GM12878 (cell line): ENCODE data around the gene TTC9B. TPM values are rescaled to one million over a fixed set of nuclear protein-coding genes. Genes with fewer than 3 reads are reported as not detected.

Experiments
- ATAC-seq: fragments of 200-7000 bp; cut with Tn5 transposase; 3 replicates; pipeline ENCODE4 v1.9.1; 2020; ENCODE audit warnings: mild to moderate bottlenecking, moderate library complexity
- BruUV-seq: library from RNA; stranded (reverse); fragments of 400-500 nt; replicated peaks from 2 replicates; lab custom pipeline; 2021; lab: Mats Ljungman, UMichigan
- CTCF ChIA-PET: fragments of 300-600 bp; sonication (Branson Sonifier 250); formaldehyde crosslinking; extraction: SDS; loops from one replicate; lab custom pipeline; 2021; ENCODE audit warnings: inconsistent platforms; lab: Yijun Ruan, JAX
- POLR2A ChIA-PET: fragments of 350-600 bp; formaldehyde crosslinking; extraction: SDS; loops from one replicate; lab custom pipeline; 2021; ENCODE audit warnings: inconsistent platforms; lab: Charles Lee
- RAD21 ChIA-PET: fragments of 300-600 bp; sonication (Branson Sonifier 250); formaldehyde crosslinking; loops from one replicate; lab custom pipeline; 2023; ENCODE audit warnings: antibody characterized with exemption; ENCODE audit not compliant: unreplicated experiment; lab: Charles Lee
- SMC1A ChIA-PET: fragments of 300-600 bp; sonication (Branson Sonifier 250); formaldehyde crosslinking; loops from one replicate; lab custom pipeline; 2023; ENCODE audit not compliant: unreplicated experiment, uncharacterized antibody; lab: Charles Lee
- DNase-seq: peaks from one replicate; pipeline ENCODE4 v3.0.0-alpha.2; 2011; ENCODE audit warnings: low read depth, low spot score
- FAIRE-seq: peaks from 3 replicates; lab custom pipeline; 2011; peaks lifted over from hg19 to GRCh38; lab: Jason Lieb, UNC
- H2AFZ ChIP-seq: 2 replicates; pipeline ENCODE4 v1.6.0; 2011; ENCODE audit warnings: low read depth, low read length, control low read depth; ENCODE audit not compliant: control insufficient read depth
- H3K27ac ChIP-seq: 2 replicates; pipeline ENCODE4 v1.5.1; 2011; ENCODE audit warnings: control low read depth; ENCODE audit not compliant: control insufficient read depth, insufficient read depth
- H3K27me3 ChIP-seq, 2 experiments: replicated peaks in 1 of 2; 2 replicates each; pipeline versions ENCODE4 v1.6.0 to v1.6.1; 2011; ENCODE audit warnings: low read length in 1 of 2; ENCODE audit not compliant: control insufficient read depth in 2 of 2, insufficient read depth in 2 of 2
- H3K36me3 ChIP-seq, 2 experiments: 2 replicates each; pipeline ENCODE4 v1.5.1; 2011; ENCODE audit warnings: low read length in 1 of 2; ENCODE audit not compliant: control insufficient read depth in 2 of 2, insufficient read depth in 2 of 2
- H3K4me1 ChIP-seq: 2 replicates; pipeline ENCODE4 v1.6.1; 2011; ENCODE audit warnings: mild to moderate bottlenecking, low read length, moderate library complexity, mixed read lengths; ENCODE audit not compliant: control insufficient read depth, insufficient read depth
- H3K4me2 ChIP-seq: 2 replicates; pipeline ENCODE4 v1.6.0; 2011; ENCODE audit warnings: control low read depth; ENCODE audit not compliant: control insufficient read depth, insufficient read depth
- H3K4me3 ChIP-seq: fragments of 200-600 bp; sonication (generic); 2 replicates; pipeline ENCODE4 v1.5.1; 2016
- H3K79me2 ChIP-seq: 2 replicates; pipeline ENCODE4 v1.6.0; 2011; ENCODE audit warnings: low read length; ENCODE audit not compliant: control insufficient read depth, insufficient read depth
- H3K9ac ChIP-seq: 2 replicates; pipeline ENCODE4 v1.8.0; 2011; ENCODE audit warnings: low read length, control low read depth, mixed read lengths; ENCODE audit not compliant: control insufficient read depth, insufficient read depth
- H3K9me3 ChIP-seq: replicated peaks from 3 replicates; pipeline ENCODE4 v1.5.1; 2011; ENCODE audit warnings: mild to moderate bottlenecking, low read length; ENCODE audit not compliant: control insufficient read depth, insufficient read depth
- H4K20me1 ChIP-seq: 2 replicates; pipeline ENCODE4 v1.6.0; 2011; ENCODE audit not compliant: control insufficient read depth, insufficient read depth
- BCL11A ChIP-seq: IDR thresholded peaks from 2 replicates; pipeline ENCODE4 v1.6.1; 2011; ENCODE audit warnings: low read depth, low read length
- CREB1 ChIP-seq: IDR thresholded peaks from 2 replicates; pipeline ENCODE4 v1.6.1; 2012; ENCODE audit warnings: low read depth, mild to moderate bottlenecking, inconsistent platforms
- HDAC2 ChIP-seq: fragments of 200-600 bp; sonication (generic); IDR thresholded peaks from 2 replicates; pipeline ENCODE4 v1.6.1; 2017
- HDAC6 ChIP-seq: fragments of 200-600 bp; sonication (generic); IDR thresholded peaks from one replicate; pipeline ENCODE4 v1.8.0; 2017; ENCODE audit warnings: antibody characterized with exemption; ENCODE audit not compliant: unreplicated experiment
- IRF4 ChIP-seq: IDR thresholded peaks from 2 replicates; pipeline ENCODE4 v1.6.1; 2011; ENCODE audit warnings: low read depth, low read length
- KDM1A ChIP-seq: fragments of 200-600 bp; sonication (generic); IDR thresholded peaks from 2 replicates; pipeline ENCODE4 v1.6.1; 2016; ENCODE audit warnings: borderline replicate concordance
- MTA2 ChIP-seq: fragments of 450-650 bp; IDR thresholded peaks from 2 replicates; pipeline ENCODE4 v1.6.1; 2016; ENCODE audit warnings: low read depth, mild to moderate bottlenecking, moderate library complexity
- NFIC ChIP-seq: IDR thresholded peaks from 2 replicates; pipeline ENCODE4 v1.6.1; 2012; ENCODE audit warnings: low read depth, mild to moderate bottlenecking, inconsistent platforms, low read length, moderate library complexity
- NR2C2 ChIP-seq: IDR thresholded peaks from 2 replicates; pipeline ENCODE4 v1.6.1; 2011; ENCODE audit warnings: borderline replicate concordance, low read depth; ENCODE audit not compliant: control insufficient read depth, insufficient read length
- PAX8 ChIP-seq: fragments of 450-650 bp; IDR thresholded peaks from 2 replicates; pipeline ENCODE4 v1.6.1; 2017; ENCODE audit warnings: mild to moderate bottlenecking, moderate library complexity
- POLR2A ChIP-seq: IDR thresholded peaks from 2 replicates; pipeline ENCODE4 v1.6.1; 2011; ENCODE audit warnings: low read depth, mild to moderate bottlenecking, low read length
- RFX5 ChIP-seq: IDR thresholded peaks from 2 replicates; pipeline ENCODE4 v1.6.1; 2011; ENCODE audit warnings: low read depth, low read length, improper control_type of control experiment
- SIN3A ChIP-seq: IDR thresholded peaks from 2 replicates; pipeline ENCODE4 v1.6.1; 2012; ENCODE audit warnings: low read depth, low read length, improper control_type of control experiment
- SMAD1 ChIP-seq: fragments of 450-650 bp; IDR thresholded peaks from 2 replicates; pipeline ENCODE4 v1.6.1; 2018; ENCODE audit warnings: mild to moderate bottlenecking, low read depth; ENCODE audit not compliant: partially characterized antibody
- SREBF1 ChIP-seq: IDR thresholded peaks from 2 replicates; pipeline ENCODE4 v1.6.1; 2012; ENCODE audit warnings: mild to moderate bottlenecking, low read length
- WGBS: methylation state at CpG from one replicate; pipeline ENCODE4 v1.1.6; 2016; ENCODE audit warnings: low lambda C conversion rate; ENCODE audit not compliant: insufficient replicate concordance, insufficient coverage; ENCODE audit errors: missing lambda C conversion rate; 5-methylcytosine and 5-hydroxymethylcytosine counted together
- in situ Hi-C: fragments of 300-500 bp; cut with MboI; formaldehyde crosslinking; loops from 9 replicates; pipeline ENCODE4 v1.14.3; 2018; ENCODE audit warnings: mixed read lengths
- intact Hi-C: fragments of 100-400 bp; cut with micrococcal nuclease; formaldehyde crosslinking; loops from one replicate; pipeline ENCODE4 v1.14.2; 2022; ENCODE audit not compliant: unreplicated experiment
- polyA plus RNA-seq, 11 experiments: library from polyadenylated mRNA; depleted of rRNA in 4 of 11; unstranded in 6 of 11; stranded (reverse) in 5 of 11; fragments of >200 nt; fragmentation: Nextera tagmentation in 4 of 11; fragmentation: Illumina TruSeq in 1 of 11; extraction: Ambion mirVana in 4 of 11; extraction: Trizol in 1 of 11; gene quantifications; 1 replicate in 1 of 11; 2 replicates in 10 of 11; pipeline versions ENCODE4 v1.2.1 to v1.2.3, GENCODE V29; 2011 to 2016; ENCODE audit warnings: inconsistent platforms in 2 of 11, missing spikeins in 2 of 11, low read depth in 1 of 11
- total RNA-seq, 4 experiments: library from RNA; depleted of rRNA in 3 of 4; stranded (reverse); fragments of >200 nt in 3 of 4; fragmentation: Illumina TruSeq in 1 of 4; extraction: Trizol in 1 of 4; gene quantifications; 2 replicates each; pipeline versions ENCODE4 v1.2.1 to v1.2.3, GENCODE V29; 2013 to 2021
- TF ChIP-seq, protein P1 (sequence below): fragments of 450-650 bp; IDR thresholded peaks from 2 replicates; pipeline ENCODE4 v1.6.1; 2017; ENCODE audit warnings: borderline replicate concordance

Gene TTC9B
- total and polyA plus RNA-seq, 10 of the 15 experiments (the other 5 are each of a cell fraction or from before 2014, with no cell fraction given) = 0.04 to 0.14 (median 0.10) TPM; not detected in 7

DNA sequence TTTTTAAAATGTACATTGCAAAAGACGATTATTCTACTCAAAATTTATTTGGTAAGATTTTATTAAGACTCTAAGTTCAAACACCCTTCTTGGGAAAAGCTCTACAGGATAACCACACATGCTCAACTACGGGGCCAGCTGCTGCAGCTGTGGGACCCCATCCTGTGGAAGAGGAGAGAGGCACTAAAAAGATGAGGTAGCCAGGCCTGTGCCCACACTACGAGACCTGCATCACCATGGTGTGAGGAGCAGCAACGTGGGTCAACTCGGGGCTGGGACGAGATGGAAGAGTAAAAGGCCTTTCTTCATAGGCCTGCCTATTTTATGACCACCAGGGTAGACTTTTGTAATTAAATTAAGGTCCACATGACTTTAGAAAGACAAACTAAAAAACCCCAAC is 12.9 kb upstream of the TTC9B start:
- TSS peak; percentile 31 for BruUV-seq
- ChIA-PET SMC1A (no interaction called here), POLR2A (interaction anchor here (0.7 kb wide), 1 partner anchor 293 kb away, joined by 3 read pairs; no protein-coding TSS in a partner anchor), RAD21 (no interaction called here), CTCF (interaction anchor here (1.2 kb wide), 1 partner anchor 91 kb away, joined by 4 read pairs; no protein-coding TSS in a partner anchor)
- intact Hi-C loops = no loop called here
- Histone ChIP-seq H3K9ac (no peak overlapping the region), H3K4me1 (no peaks in the 10 kb centered on the region), H3K9me3 (no peaks in the 10 kb centered on the region), H2AFZ (no peak overlapping the region), H3K4me3 (no peak overlapping the region), H3K27ac (no peak overlapping the region), H3K27me3 (peaks cover 0 to 7% of the 10 kb centered on the region in 2 experiments; a peak in 3 of 4 replicates), H3K79me2 (no peaks in the 10 kb centered on the region), H3K36me3 (peaks cover 5 to 16% of the 10 kb centered on the region in 2 experiments; a peak in 3 of 4 replicates), H4K20me1 (no peaks in the 10 kb centered on the region), H3K4me2 (no peak overlapping the region)
- 85% methylated on average over 6 of the region's 6 CpGs for WGBS
- in situ Hi-C loops = no loop called here
- FAIRE-seq (no peak), DNase-seq (no peak), ATAC-seq (no peak)
- TF ChIP-seq POLR2A (peak; percentile 23; the same call in 1 of the 2 replicates), NR2C2 (no peak), IRF4 (no peak)

DNA sequence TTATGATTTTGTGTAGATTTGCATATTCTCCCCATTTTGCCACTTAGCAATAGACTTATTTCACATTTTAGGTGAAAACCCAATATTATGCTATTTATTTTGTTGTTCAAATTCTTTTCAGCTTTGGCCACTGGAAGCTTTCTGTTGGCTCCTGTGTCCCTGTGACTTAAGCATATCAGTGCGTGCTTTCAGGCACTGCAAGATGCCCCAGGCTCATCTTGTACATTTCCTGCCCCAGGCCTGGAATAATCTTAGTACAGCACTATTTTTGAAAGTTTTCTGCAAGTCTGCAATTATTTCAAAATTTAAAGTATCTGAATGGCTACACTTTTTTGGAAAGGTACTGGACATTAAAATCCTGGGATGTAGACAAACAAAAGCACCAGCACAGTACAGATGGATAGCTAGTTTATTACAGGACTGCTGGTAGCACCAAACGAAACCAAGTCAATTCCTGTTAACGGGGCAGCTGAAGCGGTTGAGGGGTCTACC is 11.8 kb upstream of the TTC9B start:
- H3K9me3 ChIP-seq = no peaks in the 10 kb centered on the region
- H3K79me2 ChIP-seq = no peaks in the 10 kb centered on the region
- in situ Hi-C loops (no loop called here), intact Hi-C loops (no loop called here)
- peaks cover 1 to 12% of the 10 kb centered on the region in 2 experiments; a peak in 3 of 4 replicates for H3K27me3 ChIP-seq
- POLR2A ChIA-PET = no interaction called here
- H3K36me3 ChIP-seq = peaks cover 0 to 5% of the 10 kb centered on the region in 2 experiments; a peak in 2 of 4 replicates
- no peaks in the 10 kb centered on the region for H3K4me1 ChIP-seq
- H3K4me2 ChIP-seq = no peak overlapping the region
- WGBS = 69% methylated on average over 4 of the region's 4 CpGs
- BruUV-seq = no TSS peak
- H4K20me1 ChIP-seq = no peaks in the 10 kb centered on the region
- H2AFZ ChIP-seq = no peak overlapping the region
- RAD21 ChIA-PET = no interaction called here
- CTCF ChIA-PET = no interaction called here
- DNase-seq = no peak
- no peak for FAIRE-seq
- SMC1A ChIA-PET = no interaction called here
- H3K9ac ChIP-seq = no peak overlapping the region
- H3K27ac ChIP-seq = no peak overlapping the region
- H3K4me3 ChIP-seq = no peak overlapping the region
- ATAC-seq = no peak
- no peak for TF ChIP-seq CREB1
- no peak for TF ChIP-seq MTA2
- no peak for TF ChIP-seq RFX5
- TF ChIP-seq NFIC = no peak
- TF ChIP-seq SIN3A = no peak
- TF ChIP-seq SREBF1 = no peak
- TF ChIP-seq BCL11A = no peak
- no peak for TF ChIP-seq SMAD1
- no peak for TF ChIP-seq PAX8
- TF ChIP-seq, protein P1, sequence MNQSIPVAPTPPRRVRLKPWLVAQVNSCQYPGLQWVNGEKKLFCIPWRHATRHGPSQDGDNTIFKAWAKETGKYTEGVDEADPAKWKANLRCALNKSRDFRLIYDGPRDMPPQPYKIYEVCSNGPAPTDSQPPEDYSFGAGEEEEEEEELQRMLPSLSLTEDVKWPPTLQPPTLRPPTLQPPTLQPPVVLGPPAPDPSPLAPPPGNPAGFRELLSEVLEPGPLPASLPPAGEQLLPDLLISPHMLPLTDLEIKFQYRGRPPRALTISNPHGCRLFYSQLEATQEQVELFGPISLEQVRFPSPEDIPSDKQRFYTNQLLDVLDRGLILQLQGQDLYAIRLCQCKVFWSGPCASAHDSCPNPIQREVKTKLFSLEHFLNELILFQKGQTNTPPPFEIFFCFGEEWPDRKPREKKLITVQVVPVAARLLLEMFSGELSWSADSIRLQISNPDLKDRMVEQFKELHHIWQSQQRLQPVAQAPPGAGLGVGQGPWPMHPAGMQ = no peak
- TF ChIP-seq HDAC2 = no peak
- no peak for TF ChIP-seq KDM1A
- no peak for TF ChIP-seq HDAC6
